ENCODE measurements around the gene CLMN.

CLMN gene

DNA sequence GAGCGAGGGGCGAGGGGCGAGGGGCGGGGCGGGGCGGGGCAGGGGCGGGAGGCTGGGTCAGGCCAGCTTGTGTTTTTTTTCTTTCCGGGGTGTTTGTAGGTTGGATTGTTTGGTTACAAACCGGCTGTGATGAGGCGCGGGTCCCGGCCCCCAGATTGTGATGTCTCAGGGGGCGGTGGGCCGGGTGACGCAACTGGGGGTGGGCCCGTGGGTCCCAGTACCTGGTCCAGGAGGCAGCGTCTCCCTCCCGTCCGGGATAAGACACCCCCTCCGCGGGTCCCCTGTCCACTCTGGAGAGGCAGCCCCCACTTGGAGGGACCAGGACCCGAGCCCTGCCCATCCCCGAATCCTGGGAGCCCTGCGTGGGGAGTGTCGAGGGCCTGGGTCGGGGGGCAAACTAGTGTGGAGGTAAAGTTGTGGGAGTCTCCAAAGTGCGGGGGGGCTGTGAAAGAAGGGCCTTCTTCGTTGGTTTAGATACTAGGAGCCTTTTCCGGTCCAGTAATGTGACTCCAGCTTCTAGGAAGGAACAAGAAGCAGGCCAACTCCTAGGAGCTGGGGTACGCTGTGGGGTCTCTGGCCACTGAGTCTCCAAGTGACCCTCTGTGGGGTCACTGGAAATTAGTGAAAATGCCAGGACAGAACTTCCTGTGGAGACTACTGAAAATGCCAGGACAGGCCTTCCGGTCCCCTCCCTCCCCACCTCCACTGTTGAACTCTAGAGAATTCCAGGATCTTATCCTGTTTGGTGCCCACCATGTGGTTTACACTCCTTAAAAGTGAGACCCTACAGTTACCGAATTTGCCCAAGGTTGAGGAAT is 579 bp upstream of the CLMN start:
- no peak for DNase-seq

DNA sequence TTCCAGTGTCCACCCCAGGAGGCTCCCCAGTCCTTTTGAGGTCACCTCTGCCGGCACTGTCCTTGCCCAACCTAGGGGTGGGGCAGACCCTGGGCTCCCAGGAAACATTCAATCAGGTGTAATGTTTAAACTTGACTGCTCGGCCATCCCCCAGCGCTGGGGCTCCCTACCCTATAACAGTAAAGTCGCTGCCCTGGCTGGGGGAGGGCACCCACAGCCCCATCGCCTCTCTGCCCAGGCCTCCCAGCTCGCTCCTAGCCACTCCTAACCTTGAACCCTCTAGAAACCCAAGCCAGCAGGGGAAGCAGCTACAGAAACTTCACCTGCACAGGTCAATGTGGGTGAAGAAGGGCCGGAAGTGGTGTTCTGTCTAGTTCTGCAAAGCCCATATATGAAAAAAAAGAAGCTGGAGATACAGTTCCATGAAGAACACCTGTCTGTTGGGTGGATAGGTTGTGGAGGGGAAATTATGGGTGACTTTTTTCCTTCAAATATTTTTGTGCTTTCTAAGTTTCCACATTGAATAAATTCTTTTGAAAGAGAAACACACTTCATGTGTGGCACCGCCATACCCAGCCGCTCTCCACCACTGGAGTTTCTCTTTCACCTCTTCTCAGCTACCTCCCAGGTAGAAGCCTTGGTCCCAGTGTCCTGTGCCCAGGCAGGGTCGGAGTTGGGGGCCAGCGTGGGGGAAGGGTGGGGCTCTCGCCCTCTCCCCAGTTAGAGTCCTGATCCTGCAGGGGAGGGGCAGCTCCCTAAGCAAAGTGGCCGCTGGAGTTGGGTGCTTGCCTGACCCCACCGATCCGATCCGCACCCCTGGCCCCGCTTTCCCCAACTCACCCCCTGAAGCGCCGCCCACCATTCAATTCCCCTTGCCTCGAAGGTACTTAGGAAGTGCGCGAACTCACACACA is 1.1 kb downstream of the CLMN start:
- DNase-seq: no peak

- DNase-seq: no peak
Observed at GRCh38 chr14:95317817-95318343, 1.8 kb downstream of the CLMN start.

DNA sequence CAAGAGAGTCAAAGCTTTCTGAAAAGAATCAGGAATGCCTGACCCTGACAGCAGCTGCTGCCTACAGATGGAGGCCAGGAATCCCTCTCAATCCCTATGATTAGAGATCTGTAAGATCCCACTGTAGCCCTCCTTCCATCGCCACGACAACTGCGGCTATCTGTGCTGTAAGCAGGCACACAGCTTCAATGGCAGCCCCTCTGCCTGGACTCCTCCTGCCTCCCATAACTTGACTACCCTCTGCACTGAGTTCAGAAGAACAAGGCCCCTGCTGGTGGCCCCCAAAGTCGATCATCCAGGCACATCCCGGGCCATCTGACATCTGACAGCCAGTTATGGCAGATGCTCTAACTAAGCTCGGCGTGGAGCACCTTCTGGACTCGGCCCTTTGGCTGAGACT is 2.9 kb downstream of the CLMN start:
- DNase-seq: no peak

GRCh38 chr14:95315579-95315978 is 4.1 kb downstream of the CLMN start:
- DNase-seq: no peak

DNA sequence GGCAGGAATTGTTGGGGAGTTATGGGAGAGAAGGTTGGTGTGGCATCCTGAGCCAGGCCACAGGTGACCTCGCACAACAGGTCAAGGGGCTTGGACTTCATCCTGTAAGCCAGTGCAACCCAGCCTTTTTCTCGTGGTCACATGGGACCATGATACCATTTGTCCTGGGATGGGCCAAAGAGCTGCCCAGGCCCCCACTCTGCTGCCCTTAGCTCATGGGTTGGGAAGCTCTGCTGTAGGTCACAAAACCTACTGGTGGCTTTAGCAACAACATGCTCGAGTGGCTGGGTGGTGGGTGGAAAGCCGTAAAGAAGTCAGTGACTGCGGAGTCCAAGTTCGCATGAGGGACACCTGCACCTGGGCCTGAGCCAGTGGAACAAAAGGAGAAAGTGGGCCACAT is 4.6 kb downstream of the CLMN start:
- DNase-seq: no peak

- no peak for DNase-seq
Observed at GRCh38 chr14:95314609-95315008, 5.1 kb downstream of the CLMN start.

GRCh38 chr14:95313707-95314106 is 6.0 kb downstream of the CLMN start:
- DNase-seq: no peak

GRCh38 chr14:95313190-95313589 is 6.5 kb downstream of the CLMN start:
- DNase-seq: no peak

GRCh38 chr14:95312311-95312710 is 7.4 kb downstream of the CLMN start:
- DNase-seq: no peak

- DNase-seq: no peak
Observed at GRCh38 chr14:95311752-95312151, 8.0 kb downstream of the CLMN start.

DNA sequence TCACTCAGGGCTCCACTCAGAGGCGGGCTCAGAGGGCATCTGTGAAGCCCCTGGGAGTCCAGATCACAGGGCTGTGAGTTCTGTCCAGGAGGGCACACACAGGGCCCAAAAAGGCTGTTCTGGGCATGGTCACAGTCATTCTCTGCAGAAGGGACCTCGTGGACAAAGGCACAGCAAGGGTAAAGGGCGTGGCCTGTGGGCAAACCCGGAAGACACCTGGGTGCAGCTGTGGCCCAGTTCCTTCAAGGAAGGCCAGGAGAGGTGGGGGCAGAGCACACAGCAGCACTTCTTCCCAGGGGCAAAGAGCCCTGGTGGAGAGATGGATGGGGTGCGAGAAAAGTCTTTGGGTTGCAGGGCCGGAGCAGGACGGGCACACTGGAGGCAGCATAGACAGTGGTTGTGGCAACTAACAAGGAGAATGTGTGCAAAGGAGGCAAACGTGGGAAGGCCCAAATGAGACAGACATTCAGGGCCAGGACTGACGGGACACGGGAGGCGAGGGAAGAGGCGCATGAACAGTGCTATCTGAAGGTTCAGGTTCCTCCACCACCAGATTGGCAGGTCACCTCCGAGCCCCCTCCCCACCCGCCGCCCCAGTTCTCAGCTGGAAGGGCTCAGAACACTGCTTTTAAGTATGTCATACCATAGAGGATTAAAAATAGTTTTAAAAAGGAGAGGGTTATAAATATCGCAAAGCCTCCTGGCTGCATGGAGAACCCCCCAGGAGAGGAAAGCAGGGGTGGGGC is 8.9 kb downstream of the CLMN start:
- no peak for DNase-seq

- DNase-seq: peak; percentile 56
Observed at GRCh38 chr14:95309261-95310051, 10.3 kb downstream of the CLMN start.

- DNase-seq: no peak
Observed at GRCh38 chr14:95308073-95308472, 11.6 kb downstream of the CLMN start.

GRCh38 chr14:95307402-95308041 is 12.2 kb downstream of the CLMN start:
- DNase-seq: no peak

GRCh38 chr14:95305940-95306339 is 13.8 kb downstream of the CLMN start:
- DNase-seq: no peak

DNA sequence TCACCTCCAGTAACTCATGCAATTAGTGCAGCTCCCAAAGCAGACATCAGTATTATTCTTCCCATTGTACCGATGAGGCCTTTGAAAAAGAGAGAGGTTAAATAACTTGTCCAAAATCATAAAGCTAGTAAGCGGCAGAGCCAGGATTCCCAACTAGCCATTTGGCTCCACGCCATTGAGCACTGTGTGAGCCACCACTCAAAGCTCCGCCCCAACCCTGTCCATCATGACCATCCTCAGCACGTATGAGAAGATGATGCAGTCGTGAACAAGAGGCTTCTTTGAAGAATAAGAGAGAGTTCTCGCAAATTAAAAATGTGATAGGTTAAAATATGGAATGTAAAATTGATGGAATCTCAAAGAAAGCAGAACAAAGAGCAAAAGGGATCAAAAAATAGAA is 14.6 kb downstream of the CLMN start:
- no peak for DNase-seq

DNA sequence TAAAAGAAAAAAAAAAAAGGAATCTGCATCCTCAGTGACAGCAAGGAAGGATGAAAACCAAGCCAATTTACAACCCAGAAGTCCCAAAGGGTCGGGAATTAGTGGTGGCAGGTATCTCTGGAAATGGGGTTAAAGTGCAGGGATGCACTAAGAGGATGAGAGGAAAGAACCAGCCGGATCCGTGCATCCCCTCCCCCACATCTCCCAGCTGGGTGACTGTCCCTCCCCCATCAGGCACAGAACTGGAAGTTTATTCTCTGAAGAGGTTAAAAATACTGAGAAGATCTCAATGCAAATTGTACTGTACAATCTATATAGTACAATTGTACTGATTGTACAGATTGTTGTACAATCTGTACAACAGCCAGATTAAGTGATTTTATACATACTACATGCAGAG is 15.4 kb downstream of the CLMN start:
- DNase-seq: no peak

GRCh38 chr14:95303552-95303951 is 16.2 kb downstream of the CLMN start:
- no peak for DNase-seq

- no peak for DNase-seq
Observed at GRCh38 chr14:95302667-95303506, 16.8 kb downstream of the CLMN start.

All from SHP77 treated with DMSO at 0.1 percent for 48 hours (cell line).